Measurements from ENCODE around the gene AP1S3.

GRCh38 chr2:223747392-223748042 lies 89.9 kb downstream of the AP1S3 start:
- TF ChIP-seq CTCF (IDR thresholded peaks at IDR 0.05) (no peak), POLR2A (IDR thresholded peaks at IDR 0.05) (no peak)

All from heart left ventricle (tissue), 13 donors.